GM19455 (cell line): Measurements from ENCODE around the gene CENPB.
A peak's percentile ranks its signal among the peaks of the same experiment; 100 is the strongest.
"Not testable (repeated sequence)": the region's sequence is repeated elsewhere in the genome, so short reads cannot be mapped to it uniquely, and the experiment has no call there.

Experiments used
- ATAC-seq: cut with Tn5 transposase; IDR thresholded peaks from one replicate; pipeline ENCODE4 v1.9.1; 2021; ENCODE audit not compliant: unreplicated experiment

The CENPB gene

GRCh38 chr20:3789201-3789600 is 2.7 kb upstream of the CENPB start:
- not testable (repeated sequence) for ATAC-seq

- no peak for ATAC-seq
Observed at GRCh38 chr20:3788685-3789155, 2.2 kb upstream of the CENPB start.

GRCh38 chr20:3787324-3788014 is 929 bp upstream of the CENPB start:
- no peak for ATAC-seq

- peak; percentile 32 for ATAC-seq
Observed at GRCh38 chr20:3786126-3786484, 435 bp downstream of the CENPB start.

- ATAC-seq: no peak
Observed at GRCh38 chr20:3785240-3786125, 1.1 kb downstream of the CENPB start.

- no peak for ATAC-seq
Observed at GRCh38 chr20:3784863-3785239, 1.7 kb downstream of the CENPB start.

GRCh38 chr20:3784216-3784853 is 2.2 kb downstream of the CENPB start:
- no peak for ATAC-seq

GRCh38 chr20:3783511-3784195 is 2.9 kb downstream of the CENPB start:
- ATAC-seq: no peak

- ATAC-seq: no peak
Observed at GRCh38 chr20:3783068-3783489, 3.5 kb downstream of the CENPB start.

- ATAC-seq: no peak
Observed at GRCh38 chr20:3782597-3782996, 3.9 kb downstream of the CENPB start.

GRCh38 chr20:3781153-3781910 is 5.2 kb downstream of the CENPB start, which contains the start of gene SPEF1:
TSS of gene SPEF1 (minus strand) at chr20:3781448. CDS start at chr20:3781287, 161 bp downstream.
- peak; percentile 51 for ATAC-seq

- ATAC-seq: no peak
Observed at GRCh38 chr20:3778976-3779375, 7.6 kb downstream of the CENPB start.

- ATAC-seq: no peak
Observed at GRCh38 chr20:3777716-3778629, 8.6 kb downstream of the CENPB start.

GRCh38 chr20:3777381-3777715 is 9.2 kb downstream of the CENPB start:
- no peak for ATAC-seq

- ATAC-seq: no peak
Observed at GRCh38 chr20:3775457-3776108, 11.0 kb downstream of the CENPB start.

GRCh38 chr20:3771552-3772058 is 14.9 kb downstream of the CENPB start:
- no peak for ATAC-seq

- ATAC-seq: peak; percentile 44
Observed at GRCh38 chr20:3768342-3769130, 18.0 kb downstream of the CENPB start.
